SW480 (cell line): ENCODE measurements around the gene EPHA1.
A peak's percentile ranks its signal among the peaks of the same experiment; 100 is the strongest.

ENCODE experiments used
- DNase-seq: peaks from one replicate; pipeline ENCODE4 v3.0.0-alpha.2; 2016; ENCODE audit warnings: low spot score

EPHA1 gene

GRCh38 chr7:143389316-143390103, 19.1 kb downstream of the EPHA1 start:
- no peak for DNase-seq

GRCh38 chr7:143388491-143389101, 20.1 kb downstream of the EPHA1 start:
- DNase-seq: no peak

GRCh38 chr7:143388051-143388450, 20.6 kb downstream of the EPHA1 start:
- DNase-seq: no peak

- DNase-seq: no peak
Observed at GRCh38 chr7:143387156-143387975, 21.3 kb downstream of the EPHA1 start.

- no peak for DNase-seq
Observed at GRCh38 chr7:143385891-143386781, 22.5 kb downstream of the EPHA1 start.

- no peak for DNase-seq
Observed at GRCh38 chr7:143384661-143385631, 23.7 kb downstream of the EPHA1 start.

GRCh38 chr7:143384148-143384547, 24.5 kb downstream of the EPHA1 start:
- DNase-seq: no peak

- DNase-seq: no peak
Observed at GRCh38 chr7:143383642-143383957, 25.1 kb downstream of the EPHA1 start.

GRCh38 chr7:143382791-143383641, 25.6 kb downstream of the EPHA1 start:
- no peak for DNase-seq

- DNase-seq: no peak
Observed at GRCh38 chr7:143382126-143382790, 26.4 kb downstream of the EPHA1 start.

GRCh38 chr7:143381427-143382125, 27.1 kb downstream of the EPHA1 start:
- DNase-seq: no peak

- DNase-seq: peak; percentile 89
Observed at GRCh38 chr7:143380646-143381426, 27.8 kb downstream of the EPHA1 start, which contains the start of gene ZYX. ZYX (plus strand) TSS chr7:143381345; CDS start chr7:143381572, 227 bp downstream.

- peak; percentile 77 for DNase-seq
Observed at GRCh38 chr7:143380260-143380645, 28.4 kb downstream of the EPHA1 start.

GRCh38 chr7:143379611-143380259, 28.9 kb downstream of the EPHA1 start:
- no peak for DNase-seq

- DNase-seq: no peak
Observed at GRCh38 chr7:143376396-143376795, 32.3 kb downstream of the EPHA1 start.

- peak; percentile 36 for DNase-seq
Observed at GRCh38 chr7:143375298-143376034, 33.2 kb downstream of the EPHA1 start.
